GM23338 (cell line): ENCODE data around the gene ZNF580. TPM values are rescaled to one million over a fixed set of nuclear protein-coding genes. Genes with fewer than 3 reads are reported as not detected.

Source experiments
- ATAC-seq: fragments of 200-7000 bp; cut with Tn5 transposase; 3 replicates; pipeline ENCODE4 v1.9.1; 2020
- DNase-seq: peaks from one replicate; pipeline ENCODE4 v3.0.0-alpha.2; 2015; ENCODE audit warnings: low spot score
- H2AFZ ChIP-seq: fragments of 200-600 bp; sonication (generic); 2 replicates; pipeline ENCODE4 v1.8.0; 2016; ENCODE audit warnings: antibody characterized with exemption, mild to moderate bottlenecking, moderate library complexity
- H3F3A ChIP-seq: fragments of 200-600 bp; sonication (generic); replicated peaks from 2 replicates; pipeline ENCODE4 v1.8.0; 2017; ENCODE audit warnings: antibody characterized with exemption, mixed run types, low read depth
- H3K27ac ChIP-seq: fragments of 200-600 bp; sonication (generic); 2 replicates; pipeline ENCODE4 v1.6.1; 2016; ENCODE audit warnings: low read depth
- H3K27me3 ChIP-seq: fragments of 200-600 bp; sonication (generic); 2 replicates; pipeline ENCODE4 v1.8.0; 2016; ENCODE audit warnings: mild to moderate bottlenecking, mixed run types, moderate library complexity; ENCODE audit not compliant: insufficient read depth
- H3K36me3 ChIP-seq: fragments of 200-600 bp; sonication (generic); 2 replicates; pipeline ENCODE4 v1.8.0; 2016; ENCODE audit warnings: mild to moderate bottlenecking; ENCODE audit not compliant: insufficient read depth
- H3K4me1 ChIP-seq: fragments of 200-600 bp; sonication (generic); 2 replicates; pipeline ENCODE4 v1.8.0; 2016; ENCODE audit warnings: mild to moderate bottlenecking, moderate library complexity; ENCODE audit not compliant: insufficient read depth
- H3K4me2 ChIP-seq: fragments of 200-600 bp; sonication (generic); 2 replicates; pipeline ENCODE4 v1.7.1; 2017; ENCODE audit warnings: mixed run types
- H3K4me3 ChIP-seq: fragments of 200-600 bp; sonication (generic); 2 replicates; pipeline ENCODE4 v1.6.1; 2016; ENCODE audit warnings: mixed run types
- H3K79me2 ChIP-seq: fragments of 200-600 bp; sonication (generic); replicated peaks from 2 replicates; pipeline ENCODE4 v1.8.0; 2017; ENCODE audit warnings: mild to moderate bottlenecking; ENCODE audit not compliant: insufficient read depth
- H3K9me2 ChIP-seq: fragments of 200-600 bp; sonication (generic); 2 replicates; pipeline ENCODE4 v1.8.0; 2017; ENCODE audit not compliant: insufficient read depth
- H4K20me1 ChIP-seq: fragments of 200-600 bp; sonication (generic); replicated peaks from 2 replicates; pipeline ENCODE4 v1.8.0; 2017; ENCODE audit warnings: mild to moderate bottlenecking; ENCODE audit not compliant: insufficient read depth
- H3K27ac Mint-ChIP-seq: 2 replicates; pipeline ENCODE4 v1.8.0; 2020; ENCODE audit warnings: inconsistent platforms, mild to moderate bottlenecking, moderate library complexity, mixed read lengths
- H3K27me3 Mint-ChIP-seq: 3 replicates; pipeline ENCODE4 v1.8.0; 2022; ENCODE audit warnings: low read depth, mild to moderate bottlenecking, moderate library complexity, mixed read lengths, inconsistent platforms; ENCODE audit not compliant: insufficient read depth, poor library complexity
- H3K36me3 Mint-ChIP-seq: 3 replicates; pipeline ENCODE4 v1.8.0; 2021; ENCODE audit warnings: low read depth, mild to moderate bottlenecking, inconsistent platforms, moderate library complexity, mixed read lengths
- H3K4me1 Mint-ChIP-seq: 3 replicates; pipeline ENCODE4 v1.8.0; 2020; ENCODE audit warnings: mild to moderate bottlenecking, inconsistent platforms, mixed read lengths
- H3K4me3 Mint-ChIP-seq: 3 replicates; pipeline ENCODE4 v1.8.0; 2021; ENCODE audit warnings: moderate library complexity, mild to moderate bottlenecking, inconsistent platforms, mixed read lengths
- H3K9me3 Mint-ChIP-seq: 3 replicates; pipeline ENCODE4 v1.8.0; 2020; ENCODE audit warnings: moderate library complexity, mild to moderate bottlenecking, inconsistent platforms, mixed read lengths
- EZH2phosphoT487 ChIP-seq: fragments of 200-600 bp; sonication (generic); IDR thresholded peaks from one replicate; pipeline ENCODE4 v1.8.1; 2018; ENCODE audit warnings: antibody characterized with exemption; ENCODE audit not compliant: unreplicated experiment
- JUNB ChIP-seq: IDR thresholded peaks from one replicate; pipeline ENCODE4 v1.6.1; 2016; ENCODE audit warnings: antibody characterized with exemption; ENCODE audit not compliant: unreplicated experiment
- NANOG ChIP-seq: IDR thresholded peaks from 2 replicates; pipeline ENCODE4 v1.6.1; 2016; ENCODE audit warnings: antibody characterized with exemption, borderline replicate concordance
- POLR2AphosphoS5 ChIP-seq: IDR thresholded peaks from 2 replicates; pipeline ENCODE4 v1.6.1; 2016; ENCODE audit warnings: antibody characterized with exemption, low read depth
- STAT1 ChIP-seq: IDR thresholded peaks from one replicate; pipeline ENCODE4 v1.6.1; 2016; ENCODE audit warnings: antibody characterized with exemption; ENCODE audit not compliant: unreplicated experiment
- ZNF331 ChIP-seq: fragments of 250-450 bp; sonication (Bioruptor Pico); IDR thresholded peaks from 2 replicates; pipeline ENCODE4 v1.5.0; 2020; ENCODE audit warnings: low read depth, mild to moderate bottlenecking, moderate library complexity
- ZNF462 ChIP-seq: fragments of 250-450 bp; sonication (Bioruptor Pico); IDR thresholded peaks from 2 replicates; pipeline ENCODE4 v1.5.0; 2020; ENCODE audit warnings: mild to moderate bottlenecking, moderate library complexity
- polyA plus RNA-seq: library from polyadenylated mRNA; unstranded; fragments of >200 nt; fragmentation: Nextera tagmentation; extraction: Ambion mirVana; gene quantifications from 2 replicates; pipeline ENCODE4 v1.2.1, GENCODE V29; 2016
- total RNA-seq: library from RNA; depleted of rRNA; stranded (reverse); fragments of >200 nt; shearing (Covaris generic); gene quantifications from 2 replicates; pipeline ENCODE4 v1.2.3, GENCODE V29; 2014
- TF ChIP-seq, protein P1 (sequence below): IDR thresholded peaks from 2 replicates; pipeline ENCODE4 v1.6.1; 2016; ENCODE audit warnings: antibody characterized with exemption

Gene ZNF580
- total and polyA plus RNA-seq, 2 experiments from 2014 or later = 18.7 to 23.6 TPM

DNA sequence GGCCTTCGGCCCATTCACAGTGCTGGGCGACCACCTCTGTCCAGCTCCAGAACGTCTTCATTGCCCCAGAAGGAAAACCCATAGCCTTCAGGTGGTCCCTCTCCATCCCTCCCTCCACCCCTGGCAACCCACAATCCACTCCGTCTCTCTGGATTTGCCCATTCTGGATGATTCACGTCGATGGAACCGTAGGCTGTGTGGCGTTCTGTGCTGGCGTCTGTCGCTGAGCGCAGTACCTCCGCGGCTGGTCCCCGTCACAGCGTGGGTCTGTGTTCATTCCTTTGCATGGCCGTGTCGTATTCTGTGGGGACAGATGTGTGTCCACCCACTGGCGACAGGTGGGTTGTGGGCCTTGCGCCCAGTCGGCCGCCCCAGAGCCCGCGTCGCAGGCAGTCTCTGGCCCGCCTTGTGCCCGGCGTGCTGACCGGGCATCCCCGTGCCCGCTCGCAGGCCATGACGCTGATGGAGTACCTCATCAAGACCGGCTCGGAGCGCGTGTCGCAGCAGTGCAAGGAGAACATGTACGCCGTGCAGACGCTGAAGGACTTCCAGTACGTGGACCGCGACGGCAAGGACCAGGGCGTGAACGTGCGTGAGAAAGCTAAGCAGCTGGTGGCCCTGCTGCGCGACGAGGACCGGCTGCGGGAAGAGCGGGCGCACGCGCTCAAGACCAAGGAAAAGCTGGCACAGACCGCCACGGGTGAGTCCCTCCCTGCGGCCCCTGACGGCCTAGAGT is 44.3 kb downstream of the ZNF580 start (continued):
- TF ChIP-seq ZNF462 (CRISPR knock-in tag) (no peak), NANOG (no peak), STAT1 (no peak), EZH2phosphoT487 (no peak), POLR2AphosphoS5 (no peak)
- TF ChIP-seq, protein P1, sequence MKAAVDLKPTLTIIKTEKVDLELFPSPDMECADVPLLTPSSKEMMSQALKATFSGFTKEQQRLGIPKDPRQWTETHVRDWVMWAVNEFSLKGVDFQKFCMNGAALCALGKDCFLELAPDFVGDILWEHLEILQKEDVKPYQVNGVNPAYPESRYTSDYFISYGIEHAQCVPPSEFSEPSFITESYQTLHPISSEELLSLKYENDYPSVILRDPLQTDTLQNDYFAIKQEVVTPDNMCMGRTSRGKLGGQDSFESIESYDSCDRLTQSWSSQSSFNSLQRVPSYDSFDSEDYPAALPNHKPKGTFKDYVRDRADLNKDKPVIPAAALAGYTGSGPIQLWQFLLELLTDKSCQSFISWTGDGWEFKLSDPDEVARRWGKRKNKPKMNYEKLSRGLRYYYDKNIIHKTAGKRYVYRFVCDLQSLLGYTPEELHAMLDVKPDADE = no peak

GRCh38 chr19:55685776-55686175 is 45.0 kb downstream of the ZNF580 start:
- no peaks in the 10 kb centered on the region for H3F3A ChIP-seq
- peaks cover 13% of the 10 kb centered on the region; the same call in 1 of the 2 replicates for H4K20me1 ChIP-seq
- TF ChIP-seq NANOG = no peak
- no peak for TF ChIP-seq ZNF331 (CRISPR knock-in tag)
- no peak for TF ChIP-seq ZNF462 (CRISPR knock-in tag)
- no peak for TF ChIP-seq JUNB
- no peak for TF ChIP-seq POLR2AphosphoS5

More at GRCh38 chr19:55685776-55686175, 45.0 kb downstream of the ZNF580 start:
- peaks cover 20% of the 10 kb centered on the region for H3K36me3 Mint-ChIP-seq
- H2AFZ ChIP-seq = no peak overlapping the region
- H3K27me3 ChIP-seq = no peaks in the 10 kb centered on the region
- H3K4me3 ChIP-seq = no peak overlapping the region
- H3K9me3 Mint-ChIP-seq = no peaks in the 10 kb centered on the region
- no peak overlapping the region for H3K4me3 Mint-ChIP-seq
- peaks cover 3% of the 10 kb centered on the region for H3K27me3 Mint-ChIP-seq
- no peak for DNase-seq
- ATAC-seq = no peak
- H3K9me2 ChIP-seq = no peaks in the 10 kb centered on the region
- H3K27ac Mint-ChIP-seq = no peak overlapping the region
- H3K79me2 ChIP-seq = peaks cover 33% of the 10 kb centered on the region
- no peaks in the 10 kb centered on the region for H3K4me1 Mint-ChIP-seq
- no peaks in the 10 kb centered on the region for H3K4me1 ChIP-seq
- peaks cover 4% of the 10 kb centered on the region; the same call in 1 of the 2 replicates for H3K36me3 ChIP-seq
- H3K27ac ChIP-seq = no peak overlapping the region
- no peak overlapping the region for H3K4me2 ChIP-seq
